ENCODE measurements around the gene USP13. TPM values are rescaled to one million over a fixed set of nuclear protein-coding genes. Genes with fewer than 3 reads are reported as not detected.
"Not testable (repeated sequence)": the region's sequence is repeated elsewhere in the genome, so short reads cannot be mapped to it uniquely, and the experiment has no call there.

Gene USP13
- total RNA-seq, 2 donors from 2014 or later: 7.7 to 7.9 TPM

DNA sequence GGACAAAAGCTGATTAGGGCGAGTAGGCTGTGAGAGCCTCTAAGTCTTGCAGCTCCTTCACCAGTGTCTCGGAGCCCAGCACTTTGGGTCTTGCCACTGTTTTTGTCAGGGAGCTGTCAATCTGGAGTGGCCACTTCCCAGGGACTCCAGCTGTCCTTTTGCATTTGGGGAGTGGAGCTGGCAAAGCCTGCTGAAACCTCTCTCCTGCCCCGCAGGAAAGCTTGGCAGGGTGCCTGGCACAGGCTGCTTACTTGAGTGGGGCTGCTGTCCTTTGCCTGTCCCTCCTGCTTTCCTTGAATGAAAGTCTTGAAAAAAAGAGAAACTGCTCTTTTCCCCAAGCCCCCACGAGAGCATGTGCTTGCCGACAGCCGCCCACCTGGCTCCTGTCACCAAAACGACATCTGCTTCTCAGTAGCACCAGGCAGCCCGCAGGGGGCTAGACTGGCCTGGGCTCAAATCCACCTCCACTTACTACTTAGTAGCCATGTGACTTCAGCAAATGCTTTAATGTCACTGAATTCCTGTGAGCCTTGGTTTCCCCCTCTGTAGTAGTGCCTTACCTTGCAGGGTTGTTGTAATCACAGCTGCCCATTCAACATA, 13.7 kb downstream of the USP13 start:
- H3K27ac Mint-ChIP-seq: no peak overlapping the region
- H3K4me1 Mint-ChIP-seq: peaks cover 29% of the 10 kb centered on the region
- no peaks in the 10 kb centered on the region for H3K27me3 Mint-ChIP-seq
- DNase-seq (no peak), ATAC-seq (no peak)
- H3K4me3 Mint-ChIP-seq: no peak overlapping the region
- peaks cover 2% of the 10 kb centered on the region for H3K36me3 Mint-ChIP-seq (ENCODE audit: low read depth)
- H3K9me3 ChIP-seq (ENCODE audit: control insufficient read depth, low read length, poor library complexity, severe bottlenecking): no peaks in the 10 kb centered on the region

DNA sequence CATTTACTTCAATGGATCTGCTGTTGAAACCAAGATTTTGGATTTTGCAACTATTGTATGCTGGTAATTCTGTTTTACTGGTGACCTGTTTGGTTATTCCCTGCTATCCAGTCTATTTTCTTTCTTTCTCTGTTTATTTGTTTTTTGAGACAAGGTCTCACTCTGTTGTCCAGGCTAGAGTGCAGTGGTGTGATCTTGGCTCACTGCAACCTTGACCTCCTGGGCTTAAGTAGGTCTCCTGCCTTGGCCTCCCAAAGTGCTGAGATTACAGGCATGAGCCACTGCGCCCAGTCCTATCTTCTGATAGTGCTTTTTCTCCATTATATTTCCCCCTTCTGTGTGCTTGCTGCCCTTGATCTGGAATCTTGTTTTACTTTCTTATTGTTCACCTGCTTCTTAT, 15.6 kb downstream of the USP13 start:
- Mint-ChIP-seq H3K27me3 (no peaks in the 10 kb centered on the region), H3K27ac (no peak overlapping the region), H3K4me1 (peaks cover 29% of the 10 kb centered on the region), H3K4me3 (peak overlapping the region; percentile 39), H3K36me3 (ENCODE audit: low read depth) (peaks cover 3% of the 10 kb centered on the region)
- DNase-seq: no peak
- no peak for ATAC-seq
- H3K9me3 ChIP-seq (ENCODE audit: control insufficient read depth, low read length, poor library complexity, severe bottlenecking): no peaks in the 10 kb centered on the region

DNA sequence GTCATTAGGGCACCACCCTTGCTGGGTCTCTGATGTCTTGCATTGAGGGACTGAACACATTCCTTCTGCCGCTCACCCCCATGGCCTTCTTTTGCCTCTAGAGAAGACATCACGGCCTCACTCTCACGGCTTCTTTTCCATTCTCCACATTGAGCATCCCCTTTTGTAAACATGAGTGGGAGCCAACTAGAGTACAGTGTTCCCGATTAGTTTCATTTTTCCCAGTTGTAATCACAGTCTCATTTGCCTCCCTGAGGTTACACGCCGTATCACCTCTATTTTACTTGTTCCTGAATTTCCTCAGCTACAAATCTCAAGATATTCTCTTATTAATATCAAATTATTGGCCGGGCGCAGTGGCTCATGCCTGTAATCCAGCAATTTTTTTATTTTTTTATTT, 17.5 kb downstream of the USP13 start:
- no peak for DNase-seq
- H3K9me3 ChIP-seq (ENCODE audit: control insufficient read depth, low read length, poor library complexity, severe bottlenecking): no peaks in the 10 kb centered on the region
- no peaks in the 10 kb centered on the region for H3K27me3 Mint-ChIP-seq
- H3K4me1 Mint-ChIP-seq: peaks cover 16% of the 10 kb centered on the region
- H3K4me3 Mint-ChIP-seq: no peak overlapping the region
- no peak for ATAC-seq
- H3K36me3 Mint-ChIP-seq (ENCODE audit: low read depth): peaks cover 4% of the 10 kb centered on the region
- no peak overlapping the region for H3K27ac Mint-ChIP-seq

DNA sequence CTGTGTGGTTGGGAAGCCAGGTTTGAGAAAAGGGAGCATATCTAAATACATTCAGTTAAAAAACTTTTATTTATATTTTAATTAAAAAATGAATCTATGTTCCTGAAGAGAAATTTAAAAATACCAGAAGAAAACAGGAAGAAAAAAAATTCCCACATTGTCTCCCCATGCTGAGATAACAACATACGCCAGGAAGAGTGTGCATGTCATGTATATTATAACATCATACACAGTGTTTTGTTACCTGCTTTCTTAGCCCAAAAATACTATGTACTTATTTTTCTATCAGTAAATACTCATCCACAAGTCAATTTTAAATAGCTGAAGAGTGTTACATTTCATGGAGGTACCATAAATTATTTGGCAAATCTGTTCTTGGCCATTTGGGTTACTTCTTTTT, 18.5 kb downstream of the USP13 start:
- no peak overlapping the region for H3K27ac Mint-ChIP-seq
- H3K4me1 Mint-ChIP-seq: peaks cover 12% of the 10 kb centered on the region

DNA sequence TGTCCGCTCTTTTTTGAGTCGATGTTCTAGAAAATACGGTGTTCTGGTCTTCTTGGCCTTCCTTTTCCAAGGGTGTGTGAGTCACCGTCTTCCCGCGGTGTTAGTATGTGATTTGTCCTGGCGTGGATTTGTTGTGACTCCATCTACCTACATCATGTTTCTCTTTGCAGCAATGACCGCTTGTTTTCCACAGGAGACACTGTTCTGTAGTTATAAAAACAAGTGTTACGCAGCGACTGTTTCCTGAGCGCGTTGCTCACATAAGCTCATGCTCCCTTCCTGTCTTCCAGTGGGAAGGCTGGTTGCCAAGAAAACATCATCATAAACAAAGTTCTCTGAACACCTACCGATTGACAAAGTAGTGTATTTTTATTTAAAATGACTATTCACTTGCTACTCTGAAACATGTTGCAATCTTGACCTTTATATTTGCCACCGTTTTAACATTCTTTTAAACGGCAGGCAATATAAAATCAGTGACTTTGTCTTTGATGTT, 19.0 kb downstream of the USP13 start:
- no peaks in the 10 kb centered on the region for H3K27me3 Mint-ChIP-seq
- no peak overlapping the region for H3K4me3 Mint-ChIP-seq
- no peak for ATAC-seq
- no peak overlapping the region for H3K27ac Mint-ChIP-seq
- H3K36me3 Mint-ChIP-seq (ENCODE audit: low read depth): peaks cover 4% of the 10 kb centered on the region
- no peak for DNase-seq
- H3K9me3 ChIP-seq (ENCODE audit: control insufficient read depth, low read length, poor library complexity, severe bottlenecking): no peaks in the 10 kb centered on the region
- H3K4me1 Mint-ChIP-seq: peaks cover 12% of the 10 kb centered on the region

More for the DNA sequence above, 18.5 kb downstream of the USP13 start:
- H3K9me3 ChIP-seq (ENCODE audit: control insufficient read depth, low read length, poor library complexity, severe bottlenecking): no peaks in the 10 kb centered on the region
- Mint-ChIP-seq H3K27me3 (no peaks in the 10 kb centered on the region), H3K36me3 (ENCODE audit: low read depth) (peaks cover 4% of the 10 kb centered on the region), H3K4me3 (no peak overlapping the region)
- ATAC-seq: no peak
- DNase-seq: no peak

DNA sequence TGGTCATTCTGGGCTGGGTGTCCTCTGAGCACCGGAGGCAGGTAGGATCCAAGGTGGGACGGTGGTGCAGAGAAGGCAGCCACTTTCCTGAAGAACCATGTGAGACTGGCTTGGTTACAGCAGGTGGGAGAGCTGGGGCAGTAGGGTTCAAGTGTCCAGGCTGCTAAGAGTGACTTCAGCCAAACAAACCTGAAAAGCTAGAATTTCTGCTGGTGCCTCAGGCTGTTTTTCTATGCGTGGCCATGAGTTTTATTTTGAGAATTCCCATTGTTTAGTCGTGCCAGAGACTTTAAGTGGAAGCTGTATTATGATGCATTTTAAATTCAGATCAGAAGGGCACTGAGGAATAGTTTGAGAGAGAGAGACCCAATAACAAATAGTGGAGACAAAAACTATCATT, 20.1 kb downstream of the USP13 start:
- Mint-ChIP-seq H3K4me1 (peaks cover 12% of the 10 kb centered on the region), H3K27ac (peak overlapping the region; percentile 39), H3K4me3 (no peak overlapping the region), H3K27me3 (no peaks in the 10 kb centered on the region), H3K36me3 (ENCODE audit: low read depth) (peaks cover 4% of the 10 kb centered on the region)
- H3K9me3 ChIP-seq (ENCODE audit: control insufficient read depth, low read length, poor library complexity, severe bottlenecking): no peaks in the 10 kb centered on the region
- ATAC-seq (no peak), DNase-seq (no peak)

DNA sequence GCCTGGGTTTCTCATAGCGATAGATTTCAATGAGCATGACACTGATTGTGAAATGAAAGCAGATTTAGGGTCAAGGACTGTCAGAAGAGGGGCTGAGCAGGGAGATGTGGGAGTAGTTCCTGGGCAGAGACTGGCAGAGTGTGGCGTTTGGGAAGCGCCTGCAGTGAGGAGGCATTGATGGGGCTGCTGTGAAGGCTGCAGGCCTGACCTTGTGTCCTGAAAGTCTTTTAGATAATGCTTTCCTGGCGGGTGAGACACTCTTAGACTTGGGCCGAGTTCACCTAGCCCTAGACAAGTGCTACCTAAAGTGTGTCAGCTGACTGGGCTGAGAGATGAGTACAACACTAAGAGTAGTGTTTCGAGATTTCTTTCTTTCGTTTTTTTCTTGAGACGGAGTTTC, 20.7 kb downstream of the USP13 start:
- DNase-seq (no peak), ATAC-seq (no peak)
- Mint-ChIP-seq H3K4me1 (peaks cover 12% of the 10 kb centered on the region), H3K27me3 (no peaks in the 10 kb centered on the region), H3K4me3 (no peak overlapping the region), H3K36me3 (ENCODE audit: low read depth) (peaks cover 4% of the 10 kb centered on the region), H3K27ac (peak overlapping the region; percentile 39)
- no peaks in the 10 kb centered on the region for H3K9me3 ChIP-seq (ENCODE audit: control insufficient read depth, low read length, poor library complexity, severe bottlenecking)

DNA sequence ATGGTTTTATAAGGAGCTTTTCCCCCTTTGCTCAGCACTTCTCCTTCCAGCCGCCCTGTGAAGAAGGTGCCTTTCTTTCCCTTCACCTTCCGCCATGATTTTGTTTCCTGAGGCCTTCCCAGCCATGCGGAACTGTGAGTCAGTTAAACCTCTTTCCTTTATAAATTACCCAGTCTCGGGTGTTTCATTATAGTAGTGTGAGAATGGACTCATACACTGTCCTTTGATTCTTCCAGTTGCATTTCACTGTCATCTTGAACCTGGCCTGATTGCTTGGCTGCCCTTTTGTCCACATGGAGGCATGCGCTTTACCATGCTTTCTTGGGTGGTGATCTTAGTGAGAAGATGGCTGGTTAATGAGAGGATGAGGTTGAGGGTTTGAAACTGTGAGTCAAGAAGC, 23.2 kb downstream of the USP13 start:
- no peak for DNase-seq
- H3K4me1 Mint-ChIP-seq: peaks cover 12% of the 10 kb centered on the region
- no peak overlapping the region for H3K4me3 Mint-ChIP-seq

DNA sequence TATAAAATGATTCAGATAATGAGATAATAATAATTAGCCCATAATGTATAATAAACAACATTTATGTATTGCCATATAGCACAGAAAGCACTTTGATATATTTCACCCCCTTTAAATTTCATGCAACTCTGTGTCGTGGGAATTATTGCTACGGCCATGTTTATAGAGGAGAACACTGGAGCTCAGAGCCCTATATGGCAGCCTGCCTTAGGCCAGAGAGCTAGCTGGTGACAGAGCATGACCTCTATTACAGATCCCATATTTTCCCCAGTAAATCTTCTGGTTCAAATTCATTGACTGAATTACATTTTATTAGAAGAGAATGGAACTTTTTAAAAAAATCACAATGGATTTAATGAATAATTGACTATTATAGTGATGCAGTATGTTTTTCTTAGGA, 25.0 kb downstream of the USP13 start:
- no peaks in the 10 kb centered on the region for H3K27me3 Mint-ChIP-seq
- peaks cover 2% of the 10 kb centered on the region for H3K36me3 Mint-ChIP-seq (ENCODE audit: low read depth)
- H3K27ac Mint-ChIP-seq: no peak overlapping the region
- no peaks in the 10 kb centered on the region for H3K9me3 ChIP-seq (ENCODE audit: control insufficient read depth, low read length, poor library complexity, severe bottlenecking)
- ATAC-seq (no peak), DNase-seq (no peak)
- H3K4me3 Mint-ChIP-seq: no peak overlapping the region
- H3K4me1 Mint-ChIP-seq: peaks cover 7% of the 10 kb centered on the region

More for the DNA sequence above, 23.2 kb downstream of the USP13 start:
- no peak for ATAC-seq
- peaks cover 2% of the 10 kb centered on the region for H3K36me3 Mint-ChIP-seq (ENCODE audit: low read depth)
- H3K9me3 ChIP-seq (ENCODE audit: control insufficient read depth, low read length, poor library complexity, severe bottlenecking): no peaks in the 10 kb centered on the region
- no peaks in the 10 kb centered on the region for H3K27me3 Mint-ChIP-seq
- no peak overlapping the region for H3K27ac Mint-ChIP-seq

DNA sequence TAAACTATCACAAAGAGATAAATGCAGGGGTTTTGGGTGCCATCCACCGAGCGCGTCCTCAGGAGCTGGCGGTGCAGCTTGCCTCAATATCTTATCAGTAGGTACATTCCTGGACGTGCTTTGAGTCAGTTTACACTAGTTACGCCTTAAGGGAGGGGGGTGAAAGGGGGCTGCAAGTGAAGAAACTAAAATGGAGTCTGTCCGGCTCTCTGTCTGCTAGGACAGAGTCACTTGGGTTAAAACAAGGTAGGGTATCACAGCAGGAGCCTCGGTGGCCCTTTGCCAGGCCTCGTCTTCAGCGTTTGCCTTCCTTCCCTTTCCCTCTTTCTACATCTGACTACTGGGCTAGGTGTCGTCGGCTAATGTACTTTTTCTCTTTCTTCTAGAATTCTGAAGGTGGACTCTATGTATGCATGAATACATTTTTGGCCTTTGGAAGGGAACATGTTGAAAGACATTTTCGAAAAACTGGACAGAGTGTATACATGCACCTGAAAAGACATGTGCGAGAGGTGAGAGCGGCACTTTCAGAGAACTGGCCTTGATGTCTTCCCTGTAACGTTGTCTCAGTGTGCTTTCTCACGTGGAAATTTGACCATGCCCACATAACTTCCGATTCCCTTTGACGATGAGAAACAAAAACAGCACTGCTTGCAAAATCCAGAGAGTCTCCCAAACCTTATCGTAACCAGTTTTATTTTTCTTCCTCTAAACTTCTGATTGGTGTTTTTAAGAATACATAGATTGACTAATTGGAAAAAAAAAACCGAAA, 28.8 kb downstream of the USP13 start:
- Mint-ChIP-seq H3K4me3 (no peak overlapping the region), H3K27ac (no peak overlapping the region), H3K4me1 (peaks cover 3% of the 10 kb centered on the region), H3K27me3 (no peaks in the 10 kb centered on the region), H3K36me3 (ENCODE audit: low read depth) (peaks cover 3% of the 10 kb centered on the region)
- ATAC-seq: no peak
- H3K9me3 ChIP-seq (ENCODE audit: control insufficient read depth, low read length, poor library complexity, severe bottlenecking): no peaks in the 10 kb centered on the region
- no peak for DNase-seq

DNA sequence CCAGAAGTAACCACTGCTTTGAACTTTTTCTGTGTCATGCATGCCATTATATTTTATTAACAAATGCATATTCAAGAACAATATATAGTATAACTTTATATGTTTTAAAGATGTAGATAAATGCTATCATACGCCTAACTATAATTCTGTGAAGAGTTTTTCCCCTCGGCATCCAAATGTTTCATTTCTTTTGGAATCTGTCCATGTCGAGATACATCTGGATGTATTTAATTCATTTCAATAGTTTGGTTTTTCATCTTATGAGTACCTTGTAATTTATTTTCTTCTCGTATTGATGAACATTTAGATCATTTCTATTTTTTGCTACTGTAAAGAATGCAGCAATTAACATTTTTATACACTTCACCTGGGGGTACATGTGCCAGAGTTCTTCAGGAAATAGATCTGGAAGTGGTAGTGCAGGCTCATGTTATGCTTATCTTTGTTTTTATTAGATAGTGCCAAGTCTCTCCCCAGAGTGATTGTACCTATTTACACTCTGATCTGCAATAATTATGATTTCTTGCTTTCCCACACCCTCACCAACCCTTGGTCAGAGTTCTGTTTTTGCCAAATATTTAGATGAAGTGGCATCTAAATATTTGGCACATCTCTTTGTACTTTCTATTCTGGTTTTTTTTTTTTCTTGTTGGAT, 29.7 kb downstream of the USP13 start:
- H3K4me1 Mint-ChIP-seq: peaks cover 3% of the 10 kb centered on the region
- H3K27me3 Mint-ChIP-seq: no peaks in the 10 kb centered on the region
- peaks cover 3% of the 10 kb centered on the region for H3K36me3 Mint-ChIP-seq (ENCODE audit: low read depth)
- H3K9me3 ChIP-seq (ENCODE audit: control insufficient read depth, low read length, poor library complexity, severe bottlenecking): no peaks in the 10 kb centered on the region
- no peak for ATAC-seq
- no peak for DNase-seq
- H3K27ac Mint-ChIP-seq: peak overlapping the region; percentile 63
- H3K4me3 Mint-ChIP-seq: no peak overlapping the region

DNA sequence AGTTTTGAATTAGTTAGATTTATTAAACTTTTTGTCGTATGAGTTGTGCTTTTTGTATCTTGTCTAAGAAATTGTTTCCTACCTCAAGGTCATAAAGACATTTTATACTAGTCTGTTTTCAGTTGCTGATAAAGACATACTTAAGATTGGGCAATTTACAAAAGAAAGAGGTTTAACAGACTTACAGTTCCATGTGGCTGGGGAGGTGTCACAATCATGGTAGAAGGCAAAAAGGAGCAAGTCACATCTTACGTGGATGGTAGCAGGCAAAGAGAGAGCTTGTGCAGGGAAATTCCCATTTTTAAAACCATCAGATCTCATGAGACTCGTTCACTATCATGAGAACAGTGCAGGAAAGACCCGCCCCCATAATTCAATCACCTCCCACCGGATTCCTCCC, 30.4 kb downstream of the USP13 start:
- not testable (repeated sequence) for DNase-seq; H3K4me1 Mint-ChIP-seq; H3K9me3 ChIP-seq (ENCODE audit: control insufficient read depth, low read length, poor library complexity, severe bottlenecking); H3K4me3 Mint-ChIP-seq; H3K36me3 Mint-ChIP-seq (ENCODE audit: low read depth); ATAC-seq; H3K27me3 Mint-ChIP-seq
- peak overlapping the region; percentile 63 for H3K27ac Mint-ChIP-seq

DNA sequence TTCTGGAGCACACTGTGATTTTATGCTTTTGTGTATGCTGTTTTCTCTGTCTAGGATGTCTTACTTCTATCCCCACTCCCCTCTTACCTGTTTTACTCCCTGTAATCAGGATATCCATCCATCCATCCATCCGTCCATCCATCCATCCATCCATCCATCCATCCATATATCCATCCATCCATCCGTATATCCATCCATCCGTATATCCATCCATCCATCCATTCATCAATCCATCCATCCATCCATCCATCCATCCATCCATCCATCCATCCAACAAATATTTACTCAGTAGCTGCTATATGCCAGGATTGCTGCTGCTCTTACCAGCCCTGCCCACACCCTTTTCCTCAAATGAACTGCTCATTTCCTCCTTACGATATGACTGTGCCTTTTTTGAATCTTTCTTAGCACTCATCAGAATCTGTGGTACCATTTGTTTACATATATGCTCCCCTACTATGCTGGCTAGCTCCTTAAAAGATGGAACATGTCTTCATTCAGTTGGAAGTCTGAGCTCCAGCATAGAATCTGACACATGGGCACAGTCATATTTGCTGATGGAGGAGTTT, 35.2 kb downstream of the USP13 start:
- Mint-ChIP-seq H3K4me3 (no peak overlapping the region), H3K36me3 (ENCODE audit: low read depth) (peaks cover 6% of the 10 kb centered on the region), H3K4me1 (no peaks in the 10 kb centered on the region), H3K27me3 (no peaks in the 10 kb centered on the region), H3K27ac (no peak overlapping the region)
- no peak for DNase-seq
- H3K9me3 ChIP-seq (ENCODE audit: control insufficient read depth, low read length, poor library complexity, severe bottlenecking): no peaks in the 10 kb centered on the region
- ATAC-seq: no peak
